HFFc6 (cell line): ENCODE data around the gene SIDT1. TPM values are rescaled to one million over a fixed set of nuclear protein-coding genes. Genes with fewer than 3 reads are reported as not detected.

Source experiments
- DNase-seq: peaks from one replicate; pipeline ENCODE4 v3.0.0-alpha.2; 2018
- H3K27ac Mint-ChIP-seq: 2 replicates; pipeline ENCODE4 v1.8.0; 2020; ENCODE audit warnings: mild to moderate bottlenecking, mixed read lengths
- H3K27me3 Mint-ChIP-seq: 2 replicates; pipeline ENCODE4 v1.8.0; 2021; ENCODE audit warnings: mild to moderate bottlenecking, moderate library complexity, mixed read lengths; ENCODE audit not compliant: insufficient read depth
- H3K36me3 Mint-ChIP-seq: 2 replicates; pipeline ENCODE4 v1.8.0; 2021; ENCODE audit warnings: low read depth, mixed read lengths
- H3K4me1 Mint-ChIP-seq: 2 replicates; pipeline ENCODE4 v1.8.0; 2020; ENCODE audit warnings: low read depth, mixed read lengths
- H3K4me3 Mint-ChIP-seq: 2 replicates; pipeline ENCODE4 v1.8.0; 2020; ENCODE audit warnings: mild to moderate bottlenecking, moderate library complexity, mixed read lengths
- H3K9me3 Mint-ChIP-seq: 2 replicates; pipeline ENCODE4 v1.8.0; 2020; ENCODE audit warnings: mild to moderate bottlenecking, mixed read lengths
- total RNA-seq, 6 experiments: library from RNA; stranded (reverse); fragmentation: NEBNext Ultra II Directional; extraction: Animal tissue kit (Norgen Biotek cat#: 25700); gene quantifications; 2 replicates in 1 of 6; 3 replicates in 5 of 6; pipeline ENCODE4 v1.2.3, GENCODE V29; 2021
- TF ChIP-seq, protein P1 (sequence below): fragments of 200-600 bp; sonication (generic); IDR thresholded peaks from 2 replicates; pipeline ENCODE4 v1.5.0; 2021; ENCODE audit warnings: antibody characterized with exemption, mild to moderate bottlenecking

Gene SIDT1
- total RNA-seq, 6 experiments from 2014 or later, result not detected

DNA sequence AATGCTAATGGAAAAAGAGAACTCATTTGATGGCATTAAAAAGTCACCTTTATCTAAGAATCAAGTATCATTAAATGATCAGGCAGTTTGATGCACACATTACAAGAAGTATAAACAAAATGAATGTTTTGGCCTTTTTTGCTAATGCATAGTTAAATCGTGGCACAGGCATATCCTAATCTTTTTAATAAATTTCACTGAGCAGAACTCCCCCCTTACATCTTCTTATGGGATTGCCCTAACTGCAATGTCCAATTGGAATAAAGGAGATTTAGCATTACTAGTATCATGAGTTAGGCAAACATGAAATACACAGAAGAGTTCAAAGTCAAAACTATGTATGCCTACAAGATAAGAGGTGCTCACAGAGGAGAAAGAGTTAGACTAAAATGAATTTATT is 131.4 kb downstream of the SIDT1 start:
- TF ChIP-seq, protein P1, sequence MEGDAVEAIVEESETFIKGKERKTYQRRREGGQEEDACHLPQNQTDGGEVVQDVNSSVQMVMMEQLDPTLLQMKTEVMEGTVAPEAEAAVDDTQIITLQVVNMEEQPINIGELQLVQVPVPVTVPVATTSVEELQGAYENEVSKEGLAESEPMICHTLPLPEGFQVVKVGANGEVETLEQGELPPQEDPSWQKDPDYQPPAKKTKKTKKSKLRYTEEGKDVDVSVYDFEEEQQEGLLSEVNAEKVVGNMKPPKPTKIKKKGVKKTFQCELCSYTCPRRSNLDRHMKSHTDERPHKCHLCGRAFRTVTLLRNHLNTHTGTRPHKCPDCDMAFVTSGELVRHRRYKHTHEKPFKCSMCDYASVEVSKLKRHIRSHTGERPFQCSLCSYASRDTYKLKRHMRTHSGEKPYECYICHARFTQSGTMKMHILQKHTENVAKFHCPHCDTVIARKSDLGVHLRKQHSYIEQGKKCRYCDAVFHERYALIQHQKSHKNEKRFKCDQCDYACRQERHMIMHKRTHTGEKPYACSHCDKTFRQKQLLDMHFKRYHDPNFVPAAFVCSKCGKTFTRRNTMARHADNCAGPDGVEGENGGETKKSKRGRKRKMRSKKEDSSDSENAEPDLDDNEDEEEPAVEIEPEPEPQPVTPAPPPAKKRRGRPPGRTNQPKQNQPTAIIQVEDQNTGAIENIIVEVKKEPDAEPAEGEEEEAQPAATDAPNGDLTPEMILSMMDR, result no peak
- DNase-seq, result no peak
- no peaks in the 10 kb centered on the region for H3K27me3 Mint-ChIP-seq
- peaks cover 24% of the 10 kb centered on the region for H3K36me3 Mint-ChIP-seq
- no peaks in the 10 kb centered on the region for H3K9me3 Mint-ChIP-seq
- H3K4me3 Mint-ChIP-seq, result no peak overlapping the region
- peaks cover 12% of the 10 kb centered on the region for H3K4me1 Mint-ChIP-seq
- H3K27ac Mint-ChIP-seq, result no peak overlapping the region

DNA sequence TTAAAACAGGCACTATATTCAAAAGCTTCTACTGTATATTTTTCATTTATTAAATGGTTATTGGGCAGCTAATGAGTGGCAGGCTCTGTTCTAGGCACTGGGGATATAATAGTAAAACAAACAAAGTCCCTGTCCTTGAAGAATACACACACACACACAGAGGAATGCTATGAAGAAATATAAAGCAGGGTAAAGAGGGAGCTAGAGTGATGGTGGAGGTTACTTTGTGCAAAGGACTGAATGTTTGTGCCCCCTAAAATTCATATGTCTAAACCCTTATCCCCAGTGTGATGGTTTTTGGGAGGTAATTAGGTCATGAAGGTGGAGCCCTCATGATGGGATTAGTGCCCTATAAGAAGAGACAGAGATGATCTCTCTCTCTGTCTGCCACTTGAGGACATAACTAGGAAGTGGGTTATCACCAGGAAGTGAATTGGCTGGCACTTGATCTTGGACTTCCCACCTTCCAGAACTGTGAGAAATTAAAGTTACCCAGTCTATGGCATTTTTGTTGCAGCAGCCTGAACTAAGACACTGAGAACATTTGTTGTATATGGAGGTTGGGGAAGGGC is 132.3 kb downstream of the SIDT1 start:
- Mint-ChIP-seq H3K4me1 (peaks cover 13% of the 10 kb centered on the region), H3K36me3 (peaks cover 19% of the 10 kb centered on the region), H3K4me3 (no peak overlapping the region), H3K27ac (no peak overlapping the region), H3K27me3 (no peaks in the 10 kb centered on the region), H3K9me3 (no peaks in the 10 kb centered on the region)
- no peak for DNase-seq
- TF ChIP-seq, protein P1, result no peak

DNA sequence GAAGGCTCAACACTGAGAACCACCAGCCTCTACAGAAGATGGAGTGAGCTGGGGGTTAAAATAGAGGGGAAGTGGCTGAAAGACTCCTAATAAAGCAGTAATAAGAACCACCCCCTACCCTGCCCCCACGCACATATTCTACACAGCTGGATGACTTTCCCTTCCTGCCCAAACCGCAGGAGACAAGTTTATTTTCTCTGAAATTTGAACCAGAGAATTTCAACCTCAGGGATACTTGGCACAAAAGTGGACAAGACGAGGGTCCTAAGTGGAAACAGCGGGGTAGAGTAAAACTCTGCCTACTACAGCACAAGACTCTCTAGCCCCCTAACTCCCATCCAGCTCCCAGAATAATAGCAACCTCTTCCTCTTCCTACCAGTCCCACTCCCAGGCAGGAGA is 135.7 kb downstream of the SIDT1 start:
- Mint-ChIP-seq H3K4me3 (peak overlapping the region; percentile 24), H3K36me3 (peaks cover 5% of the 10 kb centered on the region), H3K4me1 (peaks cover 13% of the 10 kb centered on the region), H3K9me3 (no peaks in the 10 kb centered on the region), H3K27me3 (no peaks in the 10 kb centered on the region), H3K27ac (no peak overlapping the region)
- TF ChIP-seq, protein P1, result no peak
- no peak for DNase-seq

DNA sequence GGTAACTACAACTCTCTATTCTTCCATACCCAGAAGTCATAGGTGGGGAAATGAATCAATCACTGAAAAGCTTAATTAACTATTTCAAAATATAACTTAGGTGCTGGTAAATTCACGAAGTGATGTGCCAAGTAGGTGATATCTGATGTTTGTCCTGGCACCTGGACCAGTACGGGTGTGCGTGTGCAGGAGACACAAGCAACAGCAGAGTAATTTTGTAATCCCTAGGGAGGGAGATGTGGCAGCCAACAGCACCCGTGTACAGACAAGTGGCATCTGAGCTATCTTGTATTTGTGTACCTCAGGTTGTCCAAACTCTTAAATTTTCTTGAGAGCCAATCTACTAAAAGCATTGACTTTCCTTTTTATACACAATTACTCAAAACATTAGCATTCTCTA is 141.2 kb downstream of the SIDT1 start:
- no peak overlapping the region for H3K4me3 Mint-ChIP-seq
- no peaks in the 10 kb centered on the region for H3K27me3 Mint-ChIP-seq
- H3K4me1 Mint-ChIP-seq, result peaks cover 3% of the 10 kb centered on the region
- no peaks in the 10 kb centered on the region for H3K9me3 Mint-ChIP-seq
- peaks cover 10% of the 10 kb centered on the region for H3K36me3 Mint-ChIP-seq
- no peak for DNase-seq
- TF ChIP-seq, protein P1, result no peak
- no peak overlapping the region for H3K27ac Mint-ChIP-seq

DNA sequence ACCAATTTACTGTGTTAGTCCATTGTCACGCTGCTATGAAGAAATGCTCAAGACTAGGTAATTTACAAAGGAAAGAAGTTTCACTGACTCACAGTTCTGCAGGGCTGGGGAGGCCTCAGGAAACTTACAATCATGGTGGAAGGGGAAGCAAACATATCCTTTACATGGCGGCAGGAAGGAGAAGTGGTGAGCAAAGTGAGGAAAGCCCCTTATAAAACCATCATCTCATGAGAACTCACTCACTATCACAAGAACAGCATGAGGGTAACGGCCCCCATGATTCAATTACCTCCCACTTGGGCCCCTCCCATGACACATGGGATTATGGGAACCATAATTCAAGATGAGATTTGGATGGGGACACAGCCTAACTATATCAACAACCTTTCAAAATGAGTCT is 143.9 kb downstream of the SIDT1 start:
- Mint-ChIP-seq H3K27me3 (no peaks in the 10 kb centered on the region), H3K4me1 (no peaks in the 10 kb centered on the region), H3K9me3 (no peaks in the 10 kb centered on the region), H3K4me3 (no peak overlapping the region), H3K36me3 (peaks cover 10% of the 10 kb centered on the region), H3K27ac (no peak overlapping the region)
- no peak for DNase-seq
- TF ChIP-seq, protein P1, result no peak

DNA sequence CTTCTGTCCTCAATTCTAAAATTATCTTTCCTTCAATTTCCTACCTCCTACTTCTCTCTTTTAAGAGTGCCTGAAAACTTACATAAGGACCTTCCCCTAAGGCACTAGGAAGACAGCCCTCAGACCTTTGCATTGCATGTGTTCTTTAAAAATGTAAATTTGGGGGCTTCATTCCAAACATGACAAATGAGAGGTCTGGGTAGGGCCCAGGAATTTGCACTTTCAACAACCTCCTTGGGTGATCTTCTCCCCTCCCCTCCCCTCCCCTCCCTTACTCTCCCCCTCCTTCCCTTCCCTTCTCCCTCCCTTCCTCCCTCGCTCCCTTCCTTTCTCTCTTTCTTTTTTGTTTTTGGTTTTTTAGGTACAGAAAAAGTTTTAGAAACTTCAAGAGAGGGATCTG is 145.4 kb downstream of the SIDT1 start:
- Mint-ChIP-seq H3K9me3 (no peaks in the 10 kb centered on the region), H3K36me3 (peaks cover 10% of the 10 kb centered on the region), H3K27me3 (no peaks in the 10 kb centered on the region), H3K4me1 (no peaks in the 10 kb centered on the region), H3K4me3 (no peak overlapping the region), H3K27ac (no peak overlapping the region; the same call in 1 of the 2 replicates)
- DNase-seq, result no peak
- TF ChIP-seq, protein P1, result no peak
